Dendritic cell treated with granulocyte-macrophage colony-stimulating factor and Interleukin-4, amounts not matched to agents 40 ng/mL and 50 ng/mL, for 4 days (primary cell): ENCODE measurements around the gene LRP1.

Source experiments
- H3K27ac Mint-ChIP-seq: one replicate; pipeline ENCODE4 v1.8.0; 2022; ENCODE audit warnings: mild to moderate bottlenecking, mixed read lengths
- H3K27me3 Mint-ChIP-seq: one replicate; pipeline ENCODE4 v1.8.0; 2022; ENCODE audit warnings: mild to moderate bottlenecking, mixed read lengths
- H3K36me3 Mint-ChIP-seq: one replicate; pipeline ENCODE4 v1.8.0; 2022; ENCODE audit warnings: low read depth, mixed read lengths
- H3K4me1 Mint-ChIP-seq: one replicate; pipeline ENCODE4 v1.8.0; 2022; ENCODE audit warnings: low read depth, mixed read lengths
- H3K4me3 Mint-ChIP-seq: one replicate; pipeline ENCODE4 v1.8.0; 2022; ENCODE audit warnings: mild to moderate bottlenecking, moderate library complexity, mixed read lengths
- H3K9me3 Mint-ChIP-seq: one replicate; pipeline ENCODE4 v1.8.0; 2022; ENCODE audit warnings: mixed read lengths
- intact Hi-C: fragments of 100-400 bp; cut with micrococcal nuclease; formaldehyde crosslinking; loops from one replicate; pipeline ENCODE4 v1.15.0; 2022

Gene LRP1

GRCh38 chr12:57169046-57169795, 40.9 kb downstream of the LRP1 start:
- Mint-ChIP-seq H3K4me3 (no peak overlapping the region), H3K27me3 (no peaks in the 10 kb centered on the region), H3K36me3 (peaks cover 100% of the 10 kb centered on the region), H3K9me3 (no peaks in the 10 kb centered on the region), H3K27ac (no peak overlapping the region), H3K4me1 (peaks cover 31% of the 10 kb centered on the region)
- intact Hi-C loops = no loop called here

DNA sequence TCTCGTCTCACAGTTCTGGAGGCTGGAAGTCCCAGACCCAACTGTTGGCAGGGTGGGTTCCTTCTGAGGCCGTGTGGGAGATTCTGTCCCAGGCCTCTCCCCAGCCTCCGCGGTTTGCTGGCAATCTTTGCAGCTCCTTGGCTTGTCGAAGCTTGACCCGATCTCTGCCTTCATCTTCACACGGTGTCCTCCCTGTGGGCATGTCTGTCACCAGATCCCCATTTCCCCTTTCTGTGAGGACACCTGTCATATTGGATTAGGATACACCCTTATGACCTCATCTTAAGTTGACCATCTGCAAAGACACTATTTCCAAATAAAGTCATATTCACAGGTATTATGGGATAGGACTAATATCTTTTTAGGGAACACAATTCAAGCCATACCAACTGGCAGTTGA, 41.7 kb downstream of the LRP1 start:
- no peak overlapping the region for H3K4me3 Mint-ChIP-seq

DNA sequence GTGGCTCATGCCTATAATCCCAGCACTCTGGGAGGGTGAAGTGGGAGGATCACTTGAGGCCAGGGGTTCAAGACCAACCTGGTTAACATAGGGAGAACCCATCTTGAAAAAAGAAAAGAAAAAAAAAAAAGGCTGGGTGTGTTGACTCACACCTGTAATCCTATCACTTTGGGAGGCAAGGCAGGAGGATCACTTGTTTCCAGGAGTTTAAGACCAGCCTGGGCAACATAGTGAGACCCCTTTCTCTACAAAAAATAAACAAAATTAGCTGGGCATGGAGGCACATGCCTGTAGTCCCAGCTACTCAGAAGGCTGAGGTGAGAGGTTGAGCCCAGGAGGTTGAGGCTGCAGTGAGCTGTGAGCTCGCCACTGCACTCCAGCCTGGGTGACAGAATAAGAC, 42.1 kb downstream of the LRP1 start:
- H3K4me3 Mint-ChIP-seq = no peak overlapping the region
- H3K27me3 Mint-ChIP-seq = no peaks in the 10 kb centered on the region
- peaks cover 20% of the 10 kb centered on the region for H3K4me1 Mint-ChIP-seq
- H3K36me3 Mint-ChIP-seq = peaks cover 100% of the 10 kb centered on the region
- intact Hi-C loops = no loop called here
- no peak overlapping the region for H3K27ac Mint-ChIP-seq
- H3K9me3 Mint-ChIP-seq = no peaks in the 10 kb centered on the region

More for the DNA sequence above, 41.7 kb downstream of the LRP1 start:
- intact Hi-C loops = no loop called here
- no peaks in the 10 kb centered on the region for H3K27me3 Mint-ChIP-seq
- no peak overlapping the region for H3K27ac Mint-ChIP-seq
- peaks cover 100% of the 10 kb centered on the region for H3K36me3 Mint-ChIP-seq
- H3K4me1 Mint-ChIP-seq = peaks cover 24% of the 10 kb centered on the region
- no peaks in the 10 kb centered on the region for H3K9me3 Mint-ChIP-seq

GRCh38 chr12:57170927-57171326, 42.6 kb downstream of the LRP1 start:
- intact Hi-C loops = no loop called here
- peaks cover 15% of the 10 kb centered on the region for H3K4me1 Mint-ChIP-seq
- peak overlapping the region; percentile 10 for H3K27ac Mint-ChIP-seq
- no peaks in the 10 kb centered on the region for H3K9me3 Mint-ChIP-seq
- H3K36me3 Mint-ChIP-seq = peaks cover 100% of the 10 kb centered on the region
- no peak overlapping the region for H3K4me3 Mint-ChIP-seq
- no peaks in the 10 kb centered on the region for H3K27me3 Mint-ChIP-seq

- intact Hi-C loops = no loop called here
- H3K27me3 Mint-ChIP-seq = no peaks in the 10 kb centered on the region
- H3K4me3 Mint-ChIP-seq = no peak overlapping the region
Observed at GRCh38 chr12:57171668-57172067, 43.4 kb downstream of the LRP1 start.

GRCh38 chr12:57173089-57173488, 44.8 kb downstream of the LRP1 start:
- H3K27ac Mint-ChIP-seq = no peak overlapping the region
- H3K4me3 Mint-ChIP-seq = no peak overlapping the region
- intact Hi-C loops = no loop called here
- H3K36me3 Mint-ChIP-seq = peaks cover 100% of the 10 kb centered on the region
- no peaks in the 10 kb centered on the region for H3K27me3 Mint-ChIP-seq
- no peaks in the 10 kb centered on the region for H3K4me1 Mint-ChIP-seq
- no peaks in the 10 kb centered on the region for H3K9me3 Mint-ChIP-seq

More at GRCh38 chr12:57171668-57172067, 43.4 kb downstream of the LRP1 start:
- Mint-ChIP-seq H3K36me3 (peaks cover 100% of the 10 kb centered on the region), H3K27ac (peak overlapping the region; percentile 10), H3K4me1 (peaks cover 7% of the 10 kb centered on the region), H3K9me3 (no peaks in the 10 kb centered on the region)

GRCh38 chr12:57173683-57174082, 45.4 kb downstream of the LRP1 start:
- no peaks in the 10 kb centered on the region for H3K4me1 Mint-ChIP-seq
- H3K27me3 Mint-ChIP-seq = no peaks in the 10 kb centered on the region
- H3K36me3 Mint-ChIP-seq = peaks cover 100% of the 10 kb centered on the region
- intact Hi-C loops = loop anchor here (2.0 kb wide), 2 partner anchors 49 to 105 kb away; no protein-coding TSS in a partner anchor
- H3K9me3 Mint-ChIP-seq = no peaks in the 10 kb centered on the region
- H3K4me3 Mint-ChIP-seq = no peak overlapping the region
- no peak overlapping the region for H3K27ac Mint-ChIP-seq

DNA sequence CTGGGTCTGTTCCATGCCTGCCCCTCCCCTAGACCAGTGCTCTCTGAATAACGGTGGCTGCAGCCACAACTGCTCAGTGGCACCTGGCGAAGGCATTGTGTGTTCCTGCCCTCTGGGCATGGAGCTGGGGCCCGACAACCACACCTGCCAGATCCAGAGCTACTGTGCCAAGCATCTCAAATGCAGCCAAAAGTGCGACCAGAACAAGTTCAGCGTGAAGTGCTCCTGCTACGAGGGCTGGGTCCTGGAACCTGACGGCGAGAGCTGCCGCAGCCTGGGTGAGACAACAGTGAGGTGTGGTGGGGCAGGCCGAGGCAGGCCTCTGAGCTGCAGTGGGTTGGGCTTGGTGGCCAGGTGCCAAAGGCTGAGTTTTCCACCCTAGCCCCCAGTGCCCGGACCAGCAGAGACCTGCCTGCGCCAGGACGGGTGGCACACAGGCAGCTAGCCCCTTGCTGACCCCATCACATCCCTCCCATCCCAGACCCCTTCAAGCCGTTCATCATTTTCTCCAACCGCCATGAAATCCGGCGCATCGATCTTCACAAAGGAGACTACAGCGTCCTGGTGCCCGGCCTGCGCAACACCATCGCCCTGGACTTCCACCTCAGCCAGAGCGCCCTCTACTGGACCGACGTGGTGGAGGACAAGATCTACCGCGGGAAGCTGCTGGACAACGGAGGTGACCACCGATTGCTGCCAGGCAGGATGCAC, 47.3 kb downstream of the LRP1 start:
- Mint-ChIP-seq H3K4me1 (no peaks in the 10 kb centered on the region), H3K9me3 (no peaks in the 10 kb centered on the region), H3K36me3 (peaks cover 100% of the 10 kb centered on the region), H3K4me3 (no peak overlapping the region), H3K27me3 (no peaks in the 10 kb centered on the region), H3K27ac (no peak overlapping the region)
- intact Hi-C loops = loop anchor here (2.0 kb wide), 2 partner anchors 51 to 107 kb away; no protein-coding TSS in a partner anchor

DNA sequence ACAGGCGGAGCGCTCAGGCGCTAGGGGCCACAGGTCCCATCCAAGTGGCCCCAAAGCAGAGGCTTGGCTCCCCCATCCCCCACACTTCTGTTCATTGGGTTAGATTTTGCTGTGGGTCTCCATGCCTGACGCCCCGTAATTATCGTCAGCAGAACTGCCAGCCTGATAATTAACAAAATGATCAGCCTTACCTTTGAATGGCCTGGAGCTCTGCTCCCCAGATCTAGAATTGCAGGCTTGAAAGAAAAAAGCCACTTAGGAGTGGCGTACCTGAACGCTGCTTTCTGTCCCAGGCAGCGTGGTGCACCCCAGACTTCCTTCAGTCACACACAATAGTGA, 47.8 kb downstream of the LRP1 start:
- no peaks in the 10 kb centered on the region for H3K27me3 Mint-ChIP-seq
- no peaks in the 10 kb centered on the region for H3K4me1 Mint-ChIP-seq
- intact Hi-C loops = no loop called here
- no peak overlapping the region for H3K27ac Mint-ChIP-seq
- no peak overlapping the region for H3K4me3 Mint-ChIP-seq
- H3K9me3 Mint-ChIP-seq = no peaks in the 10 kb centered on the region
- H3K36me3 Mint-ChIP-seq = peaks cover 100% of the 10 kb centered on the region

DNA sequence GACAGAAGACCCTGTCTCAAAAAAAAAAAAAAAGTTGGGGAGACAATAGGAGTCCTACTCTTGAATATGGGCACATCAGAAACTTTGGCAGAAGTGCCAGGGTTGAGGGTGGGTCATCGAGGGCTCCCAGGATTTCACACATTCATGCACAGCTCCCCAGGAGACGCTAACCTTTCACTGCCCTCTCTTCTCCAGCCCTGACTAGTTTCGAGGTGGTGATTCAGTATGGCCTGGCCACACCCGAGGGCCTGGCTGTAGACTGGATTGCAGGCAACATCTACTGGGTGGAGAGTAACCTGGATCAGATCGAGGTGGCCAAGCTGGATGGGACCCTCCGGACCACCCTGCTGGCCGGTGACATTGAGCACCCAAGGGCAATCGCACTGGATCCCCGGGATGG, 48.6 kb downstream of the LRP1 start:
- no peak overlapping the region for H3K27ac Mint-ChIP-seq
- intact Hi-C loops = no loop called here
- H3K4me1 Mint-ChIP-seq = peaks cover 6% of the 10 kb centered on the region
- no peaks in the 10 kb centered on the region for H3K27me3 Mint-ChIP-seq
- peaks cover 100% of the 10 kb centered on the region for H3K36me3 Mint-ChIP-seq
- no peaks in the 10 kb centered on the region for H3K9me3 Mint-ChIP-seq
- no peak overlapping the region for H3K4me3 Mint-ChIP-seq

GRCh38 chr12:57177354-57177753, 49.1 kb downstream of the LRP1 start:
- H3K27ac Mint-ChIP-seq = no peak overlapping the region
- H3K4me1 Mint-ChIP-seq = peaks cover 6% of the 10 kb centered on the region
- no peaks in the 10 kb centered on the region for H3K9me3 Mint-ChIP-seq
- intact Hi-C loops = no loop called here
- H3K27me3 Mint-ChIP-seq = no peaks in the 10 kb centered on the region
- peaks cover 100% of the 10 kb centered on the region for H3K36me3 Mint-ChIP-seq
- H3K4me3 Mint-ChIP-seq = no peak overlapping the region

DNA sequence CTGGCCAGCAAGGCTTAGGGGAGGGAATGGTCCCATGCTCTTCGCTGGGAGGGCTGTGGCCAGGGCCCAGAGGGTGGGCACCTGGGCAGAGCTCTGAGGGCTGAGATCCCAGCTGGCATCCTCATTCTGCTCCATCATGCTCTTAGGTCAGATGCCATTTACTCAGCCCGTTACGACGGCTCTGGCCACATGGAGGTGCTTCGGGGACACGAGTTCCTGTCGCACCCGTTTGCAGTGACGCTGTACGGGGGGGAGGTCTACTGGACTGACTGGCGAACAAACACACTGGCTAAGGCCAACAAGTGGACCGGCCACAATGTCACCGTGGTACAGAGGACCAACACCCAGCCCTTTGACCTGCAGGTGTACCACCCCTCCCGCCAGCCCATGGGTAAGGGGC, 49.9 kb downstream of the LRP1 start:
- Mint-ChIP-seq H3K36me3 (peaks cover 100% of the 10 kb centered on the region), H3K9me3 (no peaks in the 10 kb centered on the region), H3K27me3 (no peaks in the 10 kb centered on the region), H3K4me1 (peaks cover 11% of the 10 kb centered on the region), H3K4me3 (no peak overlapping the region), H3K27ac (no peak overlapping the region)
- intact Hi-C loops = no loop called here

DNA sequence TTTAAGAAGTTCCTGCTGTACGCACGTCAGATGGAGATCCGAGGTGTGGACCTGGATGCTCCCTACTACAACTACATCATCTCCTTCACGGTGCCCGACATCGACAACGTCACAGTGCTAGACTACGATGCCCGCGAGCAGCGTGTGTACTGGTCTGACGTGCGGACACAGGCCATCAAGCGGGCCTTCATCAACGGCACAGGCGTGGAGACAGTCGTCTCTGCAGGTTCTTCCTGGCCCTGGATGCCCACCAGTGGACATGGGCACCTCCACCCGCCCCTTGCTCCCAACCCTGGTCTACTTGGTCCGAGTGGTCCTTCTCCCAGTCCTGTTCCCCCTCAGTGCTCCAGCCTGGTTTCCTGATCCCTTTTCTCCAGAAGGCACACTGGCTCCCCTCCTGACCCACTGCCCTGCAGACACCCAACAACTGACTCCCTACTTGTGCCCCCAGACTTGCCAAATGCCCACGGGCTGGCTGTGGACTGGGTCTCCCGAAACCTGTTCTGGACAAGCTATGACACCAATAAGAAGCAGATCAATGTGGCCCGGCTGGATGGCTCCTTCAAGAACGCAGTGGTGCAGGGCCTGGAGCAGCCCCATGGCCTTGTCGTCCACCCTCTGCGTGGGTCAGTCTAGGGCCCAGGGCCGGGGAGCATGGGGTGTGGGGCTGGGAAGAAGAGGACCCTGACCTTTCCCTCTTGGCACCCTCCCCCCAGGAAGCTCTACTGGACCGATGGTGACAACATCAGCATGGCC, 51.2 kb downstream of the LRP1 start:
- Mint-ChIP-seq H3K4me1 (peaks cover 11% of the 10 kb centered on the region), H3K27ac (no peak overlapping the region), H3K36me3 (peaks cover 100% of the 10 kb centered on the region)

More for the DNA sequence above, 51.2 kb downstream of the LRP1 start:
- no peak overlapping the region for H3K4me3 Mint-ChIP-seq
- no peaks in the 10 kb centered on the region for H3K9me3 Mint-ChIP-seq
- intact Hi-C loops = no loop called here
- H3K27me3 Mint-ChIP-seq = no peaks in the 10 kb centered on the region
